Measurements from ENCODE around the gene DUSP10.

DUSP10 gene

GRCh38 chr1:221741703-221742554 is at the start of gene DUSP10:
Gene DUSP10 (minus strand): TSS chr1:221742089. CDS start chr1:221739744, 2,345 bp downstream.
- peak; percentile 94 for DNase-seq (ENCODE audit: low read depth)

- no peak for DNase-seq (ENCODE audit: low read depth)
Observed at GRCh38 chr1:221788466-221788865, 46.6 kb upstream of the DUSP10 start.

- no peak for DNase-seq (ENCODE audit: low read depth)
Observed at GRCh38 chr1:221786647-221787046, 44.8 kb upstream of the DUSP10 start.

DNA sequence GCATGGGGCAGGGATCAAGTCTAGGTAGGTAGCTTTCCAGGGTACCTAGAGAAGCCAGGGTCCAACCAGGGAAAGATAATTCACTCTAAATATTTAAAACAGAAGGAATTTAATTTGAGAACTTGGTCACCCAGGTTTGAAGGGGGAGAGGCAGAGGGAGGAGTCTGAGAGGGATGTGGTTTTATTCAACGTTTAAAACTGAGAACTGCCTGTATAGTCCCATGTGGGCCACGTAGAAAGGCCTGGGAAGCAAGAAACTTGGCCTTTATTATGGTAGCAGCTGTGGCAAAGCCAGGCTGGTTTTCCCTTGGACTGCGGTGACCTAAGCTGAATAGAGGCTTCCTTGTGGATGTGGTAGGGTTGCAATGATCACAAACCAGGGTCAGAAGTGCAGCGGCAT is 42.0 kb upstream of the DUSP10 start:
- DNase-seq (ENCODE audit: low read depth) = no peak

GRCh38 chr1:221783437-221783836 is 41.5 kb upstream of the DUSP10 start:
- DNase-seq (ENCODE audit: low read depth) = no peak

GRCh38 chr1:221782970-221783369 is 41.1 kb upstream of the DUSP10 start:
- DNase-seq (ENCODE audit: low read depth) = no peak

- DNase-seq (ENCODE audit: low read depth) = no peak
Observed at GRCh38 chr1:221782477-221782876, 40.6 kb upstream of the DUSP10 start.

DNA sequence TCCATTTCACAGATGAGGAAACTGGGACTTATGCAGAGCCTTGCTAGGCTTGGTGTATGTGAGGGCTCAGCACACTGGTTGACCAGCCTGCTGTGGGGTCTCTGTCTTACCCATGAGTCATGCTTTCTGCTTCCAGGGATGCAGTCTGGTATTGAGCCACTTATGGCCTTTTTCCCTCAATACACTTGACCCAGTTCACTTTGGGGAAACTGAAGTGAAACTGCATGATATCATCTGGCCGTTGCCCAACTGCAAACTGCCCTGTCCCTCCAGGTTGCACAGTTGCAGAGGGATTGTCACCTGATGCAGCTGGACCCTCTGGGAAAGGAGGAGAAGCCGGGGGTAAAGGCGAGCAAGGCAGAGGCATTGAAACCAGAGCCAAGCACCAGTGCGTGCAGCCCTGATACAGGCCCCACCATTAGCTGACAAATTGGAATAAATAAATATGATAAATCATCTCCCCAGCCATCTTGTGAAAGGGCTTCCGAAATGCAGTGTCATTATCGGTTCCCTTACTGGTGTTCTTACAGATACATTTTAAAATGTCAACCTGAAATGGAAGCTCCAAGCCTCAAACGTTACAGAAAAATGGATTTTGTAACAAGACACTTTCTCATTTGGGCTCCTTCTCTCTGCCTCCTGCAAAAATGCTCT is 39.3 kb upstream of the DUSP10 start:
- no peak for DNase-seq (ENCODE audit: low read depth)

- DNase-seq (ENCODE audit: low read depth) = no peak
Observed at GRCh38 chr1:221780175-221780574, 38.3 kb upstream of the DUSP10 start.

DNA sequence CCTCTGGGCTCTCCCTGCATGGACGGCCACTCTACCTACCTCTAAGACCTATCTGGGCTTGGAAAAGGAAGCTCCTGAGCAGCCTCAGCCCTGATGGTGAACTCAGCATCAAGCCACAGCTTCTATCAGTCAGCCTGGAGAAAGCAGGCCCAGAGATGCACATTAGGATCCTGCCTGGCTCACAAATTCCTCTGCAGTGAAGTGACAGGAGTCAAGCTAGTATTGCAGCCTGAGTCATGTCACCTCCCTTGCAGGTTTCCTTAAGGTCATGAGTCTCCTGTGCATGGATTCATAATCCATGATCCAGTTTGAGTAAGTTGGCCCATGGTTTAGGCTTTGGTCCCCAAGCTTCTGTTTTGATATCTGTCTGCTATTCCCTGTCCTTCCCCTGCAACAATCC is 37.9 kb upstream of the DUSP10 start:
- DNase-seq (ENCODE audit: low read depth) = no peak

- no peak for DNase-seq (ENCODE audit: low read depth)
Observed at GRCh38 chr1:221778535-221779142, 36.8 kb upstream of the DUSP10 start.

DNA sequence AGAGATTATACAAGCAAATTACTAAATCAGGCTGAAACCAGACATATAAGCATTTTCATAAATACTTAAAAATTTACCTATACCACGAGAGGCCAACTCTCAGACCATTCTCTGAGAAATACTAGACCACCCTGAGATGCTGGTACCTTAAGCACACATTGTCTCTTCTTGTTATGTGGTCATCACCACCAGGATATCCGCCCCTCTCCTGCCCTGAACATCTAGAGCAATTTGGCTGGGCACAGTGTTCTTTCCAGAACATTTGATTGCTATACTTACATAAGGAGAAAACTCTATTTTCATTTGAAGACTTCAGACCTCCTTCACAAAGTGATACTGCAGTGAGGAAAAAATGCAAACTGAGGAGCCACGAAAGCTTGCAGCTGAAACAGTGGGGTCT is 36.2 kb upstream of the DUSP10 start:
- no peak for DNase-seq (ENCODE audit: low read depth)

DNA sequence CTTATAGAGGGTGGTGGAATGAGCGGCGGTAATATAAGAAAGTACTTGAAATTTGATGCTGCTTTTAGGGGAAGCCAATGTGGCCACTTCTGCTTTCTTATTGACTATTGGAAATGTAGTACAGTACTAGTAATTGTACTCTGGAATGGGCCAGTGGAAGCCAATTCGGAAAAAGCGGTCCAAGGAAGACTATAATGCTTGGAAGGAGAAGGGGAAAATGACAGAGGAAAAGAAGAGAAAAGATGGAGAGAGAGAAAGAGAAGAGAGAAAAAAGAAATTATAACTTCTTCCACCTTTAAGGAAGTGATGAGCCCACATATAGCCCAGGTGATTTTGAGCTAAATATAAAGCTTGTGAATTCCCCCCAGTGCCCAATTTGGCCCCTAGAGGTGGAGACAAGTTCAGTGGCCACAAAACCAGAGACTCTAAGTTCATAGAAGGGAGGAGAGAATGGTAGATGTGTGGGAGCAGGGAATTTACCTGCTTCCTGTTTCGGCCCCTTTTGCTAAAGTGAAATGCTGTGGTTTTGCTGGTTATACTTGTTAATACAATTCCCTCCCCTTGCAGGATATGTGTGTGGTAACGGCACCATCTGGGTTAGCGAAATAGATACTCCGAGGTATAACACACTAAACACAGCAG is 35.7 kb upstream of the DUSP10 start:
- DNase-seq (ENCODE audit: low read depth) = no peak

- no peak for DNase-seq (ENCODE audit: low read depth)
Observed at GRCh38 chr1:221776495-221777301, 34.8 kb upstream of the DUSP10 start.

DNA sequence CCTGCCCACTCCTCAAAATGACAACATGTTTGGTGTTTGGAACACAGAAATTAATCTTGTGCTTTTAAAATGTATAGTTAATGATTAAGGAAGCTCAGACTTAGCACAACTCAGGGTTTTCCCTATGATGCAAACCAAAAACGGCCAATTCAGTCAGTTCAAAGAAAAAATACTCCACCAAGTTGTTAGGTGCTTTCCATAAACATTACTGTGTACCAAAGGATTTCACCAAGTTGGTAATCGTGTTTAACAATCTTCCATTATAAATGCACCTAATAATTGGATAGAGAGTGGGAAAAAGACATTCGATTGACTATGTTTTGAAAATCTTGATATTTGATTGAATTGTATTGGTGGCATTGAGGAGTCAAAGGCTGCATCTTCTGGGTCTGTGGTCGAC is 33.3 kb upstream of the DUSP10 start:
- DNase-seq (ENCODE audit: low read depth) = no peak

- no peak for DNase-seq (ENCODE audit: low read depth)
Observed at GRCh38 chr1:221774054-221774842, 32.4 kb upstream of the DUSP10 start.

GRCh38 chr1:221773383-221773782 is 31.5 kb upstream of the DUSP10 start:
- DNase-seq (ENCODE audit: low read depth) = no peak

- DNase-seq (ENCODE audit: low read depth) = no peak
Observed at GRCh38 chr1:221772117-221772516, 30.2 kb upstream of the DUSP10 start.

GRCh38 chr1:221768444-221769066 is 26.7 kb upstream of the DUSP10 start:
- no peak for DNase-seq (ENCODE audit: low read depth)

GRCh38 chr1:221766210-221766609 is 24.3 kb upstream of the DUSP10 start:
- DNase-seq (ENCODE audit: low read depth) = no peak

All from activated T-cell treated with anti-CD3 and anti-CD28 coated beads for 48 hours (primary cell).